ENCODE results near the gene PRPH2.
"Not testable (repeated sequence)": the region's sequence is repeated elsewhere in the genome, so short reads cannot be mapped to it uniquely, and the experiment has no call there.

The PRPH2 gene

DNA sequence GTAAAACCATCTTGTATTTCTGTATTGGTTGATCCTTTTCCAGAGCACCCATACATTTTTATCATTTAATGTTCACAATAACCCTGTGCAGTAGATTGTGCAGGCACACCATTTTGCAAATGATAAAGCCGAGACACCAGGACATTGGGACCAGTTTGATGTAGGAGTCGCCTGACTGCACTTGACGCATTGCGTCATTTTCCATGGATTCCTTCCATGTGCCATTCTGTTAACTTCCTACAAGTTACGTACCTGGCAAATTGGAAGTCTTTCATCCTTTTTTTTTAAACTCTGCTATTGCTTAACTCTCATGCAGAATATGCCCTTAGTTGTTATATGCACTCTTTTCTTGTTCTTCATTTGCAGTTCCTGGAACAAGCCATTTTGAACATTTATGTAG is 43.0 kb downstream of the PRPH2 start:
- no peak overlapping the region for H2AFZ ChIP-seq (ENCODE audit: low read length)
- H3K4me3 ChIP-seq (ENCODE audit: low read depth, low read length, poor library complexity, severe bottlenecking), result no peak overlapping the region
- no peaks in the 10 kb centered on the region for H3K79me2 ChIP-seq (ENCODE audit: insufficient read depth, low read length)
- H3K9me2 ChIP-seq (ENCODE audit: low read depth, low read length), result no peaks in the 10 kb centered on the region
- H3K9me3 ChIP-seq (ENCODE audit: low read length), result no peaks in the 10 kb centered on the region
- H3K4me2 ChIP-seq (ENCODE audit: low read length), result no peak overlapping the region
- TF ChIP-seq, protein P1, sequence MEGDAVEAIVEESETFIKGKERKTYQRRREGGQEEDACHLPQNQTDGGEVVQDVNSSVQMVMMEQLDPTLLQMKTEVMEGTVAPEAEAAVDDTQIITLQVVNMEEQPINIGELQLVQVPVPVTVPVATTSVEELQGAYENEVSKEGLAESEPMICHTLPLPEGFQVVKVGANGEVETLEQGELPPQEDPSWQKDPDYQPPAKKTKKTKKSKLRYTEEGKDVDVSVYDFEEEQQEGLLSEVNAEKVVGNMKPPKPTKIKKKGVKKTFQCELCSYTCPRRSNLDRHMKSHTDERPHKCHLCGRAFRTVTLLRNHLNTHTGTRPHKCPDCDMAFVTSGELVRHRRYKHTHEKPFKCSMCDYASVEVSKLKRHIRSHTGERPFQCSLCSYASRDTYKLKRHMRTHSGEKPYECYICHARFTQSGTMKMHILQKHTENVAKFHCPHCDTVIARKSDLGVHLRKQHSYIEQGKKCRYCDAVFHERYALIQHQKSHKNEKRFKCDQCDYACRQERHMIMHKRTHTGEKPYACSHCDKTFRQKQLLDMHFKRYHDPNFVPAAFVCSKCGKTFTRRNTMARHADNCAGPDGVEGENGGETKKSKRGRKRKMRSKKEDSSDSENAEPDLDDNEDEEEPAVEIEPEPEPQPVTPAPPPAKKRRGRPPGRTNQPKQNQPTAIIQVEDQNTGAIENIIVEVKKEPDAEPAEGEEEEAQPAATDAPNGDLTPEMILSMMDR (IDR thresholded peaks at IDR 0.05; ENCODE audit: low read length), result no peak
- no peak for TF ChIP-seq EZH2 (IDR thresholded peaks at IDR 0.05; ENCODE audit: borderline replicate concordance, low read length)
- no peaks in the 10 kb centered on the region for H3K4me1 ChIP-seq (ENCODE audit: insufficient read depth, low read length, severe bottlenecking)
- H3K27ac ChIP-seq (ENCODE audit: low read depth, low read length, poor library complexity, severe bottlenecking), result no peak overlapping the region
- no peaks in the 10 kb centered on the region for H3F3A ChIP-seq (ENCODE audit: insufficient read depth, low read length)
- H3K36me3 ChIP-seq (ENCODE audit: insufficient read depth, low read length), result peaks cover 87% of the 10 kb centered on the region
- H4K20me1 ChIP-seq (ENCODE audit: insufficient read depth, low read length), result no peaks in the 10 kb centered on the region
- no peak overlapping the region for H3K9ac ChIP-seq (ENCODE audit: low read length)
- no peaks in the 10 kb centered on the region for H3K27me3 ChIP-seq (ENCODE audit: insufficient read depth, low read length)

DNA sequence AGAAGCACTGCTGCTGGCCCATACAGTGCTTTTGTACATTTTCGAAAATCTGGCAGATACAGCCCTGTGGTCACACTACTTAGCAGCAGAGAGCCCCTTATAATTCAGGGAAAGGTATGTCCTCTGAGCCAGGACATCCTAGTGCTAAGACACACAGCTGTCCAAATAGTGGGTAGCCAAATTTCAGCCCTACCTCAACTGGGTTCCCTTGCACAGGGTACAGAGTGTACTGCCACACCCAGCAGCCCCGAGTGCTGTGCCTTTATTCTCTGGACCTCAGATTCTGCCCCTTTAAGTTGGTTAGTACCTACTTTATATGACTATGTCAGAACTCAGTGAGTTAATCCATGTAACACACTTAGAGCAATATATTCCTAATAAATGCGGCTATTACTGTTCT is 47.6 kb downstream of the PRPH2 start:
- Histone ChIP-seq H3K9ac (ENCODE audit: low read length) (no peak overlapping the region), H3K79me2 (ENCODE audit: insufficient read depth, low read length) (no peaks in the 10 kb centered on the region), H4K20me1 (ENCODE audit: insufficient read depth, low read length) (no peaks in the 10 kb centered on the region), H3K4me1 (ENCODE audit: insufficient read depth, low read length, severe bottlenecking) (no peaks in the 10 kb centered on the region), H3K4me2 (ENCODE audit: low read length) (no peak overlapping the region), H3F3A (ENCODE audit: insufficient read depth, low read length) (no peaks in the 10 kb centered on the region), H3K27me3 (ENCODE audit: insufficient read depth, low read length) (no peaks in the 10 kb centered on the region), H3K9me3 (ENCODE audit: low read length) (no peaks in the 10 kb centered on the region), H3K9me2 (ENCODE audit: low read depth, low read length) (no peaks in the 10 kb centered on the region), H3K4me3 (ENCODE audit: low read depth, low read length, poor library complexity, severe bottlenecking) (no peak overlapping the region), H2AFZ (ENCODE audit: low read length) (no peak overlapping the region), H3K36me3 (ENCODE audit: insufficient read depth, low read length) (peaks cover 87% of the 10 kb centered on the region), H3K27ac (ENCODE audit: low read depth, low read length, poor library complexity, severe bottlenecking) (no peak overlapping the region)
- TF ChIP-seq EZH2 (IDR thresholded peaks at IDR 0.05; ENCODE audit: borderline replicate concordance, low read length), result no peak
- TF ChIP-seq, protein P1 (IDR thresholded peaks at IDR 0.05; ENCODE audit: low read length), result no peak

GRCh38 chr6:42674368-42674767 is 48.0 kb downstream of the PRPH2 start:
- not testable (repeated sequence) for H3K27ac ChIP-seq (ENCODE audit: low read depth, low read length, poor library complexity, severe bottlenecking); H3F3A ChIP-seq (ENCODE audit: insufficient read depth, low read length); H3K4me2 ChIP-seq (ENCODE audit: low read length)

DNA sequence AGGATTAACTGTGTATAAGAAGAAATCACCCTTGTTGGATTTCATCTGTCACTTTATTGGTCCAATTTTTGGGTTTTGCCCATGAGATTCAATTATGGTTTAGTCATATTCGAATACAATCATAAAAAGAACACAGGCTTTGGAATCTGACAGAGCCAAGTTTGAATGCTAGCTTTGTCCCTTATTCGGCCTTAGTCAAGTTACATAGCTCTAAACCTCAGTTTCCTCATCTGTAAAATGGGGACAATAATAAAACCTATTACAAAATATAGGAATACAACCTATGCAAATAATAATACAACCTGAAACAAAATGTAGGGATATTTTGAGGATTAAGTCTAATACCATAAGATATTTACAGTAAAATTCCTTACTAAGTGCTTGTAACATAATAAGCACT is 57.7 kb downstream of the PRPH2 start:
- Histone ChIP-seq H3K4me2 (ENCODE audit: low read length) (no peak overlapping the region), H3K9me2 (ENCODE audit: low read depth, low read length) (no peaks in the 10 kb centered on the region), H3F3A (ENCODE audit: insufficient read depth, low read length) (no peaks in the 10 kb centered on the region), H3K27me3 (ENCODE audit: insufficient read depth, low read length) (no peaks in the 10 kb centered on the region), H3K4me3 (ENCODE audit: low read depth, low read length, poor library complexity, severe bottlenecking) (no peak overlapping the region), H2AFZ (ENCODE audit: low read length) (no peak overlapping the region), H3K36me3 (ENCODE audit: insufficient read depth, low read length) (peaks cover 72% of the 10 kb centered on the region), H3K27ac (ENCODE audit: low read depth, low read length, poor library complexity, severe bottlenecking) (no peak overlapping the region), H3K9ac (ENCODE audit: low read length) (no peak overlapping the region), H3K4me1 (ENCODE audit: insufficient read depth, low read length, severe bottlenecking) (no peaks in the 10 kb centered on the region), H3K9me3 (ENCODE audit: low read length) (no peaks in the 10 kb centered on the region), H3K79me2 (ENCODE audit: insufficient read depth, low read length) (no peaks in the 10 kb centered on the region), H4K20me1 (ENCODE audit: insufficient read depth, low read length) (no peaks in the 10 kb centered on the region)
- TF ChIP-seq, protein P1 (IDR thresholded peaks at IDR 0.05; ENCODE audit: low read length), result no peak
- TF ChIP-seq EZH2 (IDR thresholded peaks at IDR 0.05; ENCODE audit: borderline replicate concordance, low read length), result no peak

More at GRCh38 chr6:42674368-42674767, 48.0 kb downstream of the PRPH2 start:
- not testable (repeated sequence) for H4K20me1 ChIP-seq (ENCODE audit: insufficient read depth, low read length); H2AFZ ChIP-seq (ENCODE audit: low read length); H3K4me3 ChIP-seq (ENCODE audit: low read depth, low read length, poor library complexity, severe bottlenecking); H3K4me1 ChIP-seq (ENCODE audit: insufficient read depth, low read length, severe bottlenecking); H3K27me3 ChIP-seq (ENCODE audit: insufficient read depth, low read length); H3K9ac ChIP-seq (ENCODE audit: low read length); H3K79me2 ChIP-seq (ENCODE audit: insufficient read depth, low read length); H3K9me2 ChIP-seq (ENCODE audit: low read depth, low read length); H3K9me3 ChIP-seq (ENCODE audit: low read length)
- H3K36me3 ChIP-seq (ENCODE audit: insufficient read depth, low read length), result peaks cover 87% of the 10 kb centered on the region

All from OCI-LY1 (cell line).